ENCODE measurements around the gene HERPUD2. TPM values are rescaled to one million over a fixed set of nuclear protein-coding genes. Genes with fewer than 3 reads are reported as not detected.

HERPUD2 gene
- total RNA-seq, 1 donor from 2014 or later, result 28.3 TPM

DNA sequence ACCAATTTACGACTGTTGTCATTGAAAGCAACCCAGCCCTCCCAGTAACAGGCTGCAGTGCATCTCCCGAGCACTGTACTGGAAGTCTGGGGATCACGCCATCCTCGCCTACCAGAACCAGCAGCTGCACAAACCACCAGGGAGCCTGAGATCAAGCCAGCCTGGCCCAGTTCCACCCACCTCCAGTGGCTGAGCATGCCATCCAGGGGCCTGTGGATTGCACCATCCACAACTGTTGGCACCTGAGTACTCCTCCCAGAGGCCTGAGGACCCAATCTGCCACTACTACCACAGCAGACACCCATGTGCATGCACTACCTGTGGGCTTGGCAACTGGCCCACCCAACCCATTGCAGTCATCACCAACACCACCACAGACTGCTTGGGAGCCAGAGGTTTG is 44.2 kb downstream of the HERPUD2 start:
- Mint-ChIP-seq H3K4me3 (ENCODE audit: unreplicated experiment) (no peak overlapping the region), H3K27me3 (ENCODE audit: low read depth) (no peaks in the 10 kb centered on the region), H3K27ac (ENCODE audit: unreplicated experiment) (no peak overlapping the region), H3K9me3 (ENCODE audit: low read depth) (peaks cover 12% of the 10 kb centered on the region), H3K4me1 (ENCODE audit: low read depth) (peaks cover 31% of the 10 kb centered on the region), H3K36me3 (ENCODE audit: low read depth) (peaks cover 19% of the 10 kb centered on the region)
- TF ChIP-seq, protein P1, sequence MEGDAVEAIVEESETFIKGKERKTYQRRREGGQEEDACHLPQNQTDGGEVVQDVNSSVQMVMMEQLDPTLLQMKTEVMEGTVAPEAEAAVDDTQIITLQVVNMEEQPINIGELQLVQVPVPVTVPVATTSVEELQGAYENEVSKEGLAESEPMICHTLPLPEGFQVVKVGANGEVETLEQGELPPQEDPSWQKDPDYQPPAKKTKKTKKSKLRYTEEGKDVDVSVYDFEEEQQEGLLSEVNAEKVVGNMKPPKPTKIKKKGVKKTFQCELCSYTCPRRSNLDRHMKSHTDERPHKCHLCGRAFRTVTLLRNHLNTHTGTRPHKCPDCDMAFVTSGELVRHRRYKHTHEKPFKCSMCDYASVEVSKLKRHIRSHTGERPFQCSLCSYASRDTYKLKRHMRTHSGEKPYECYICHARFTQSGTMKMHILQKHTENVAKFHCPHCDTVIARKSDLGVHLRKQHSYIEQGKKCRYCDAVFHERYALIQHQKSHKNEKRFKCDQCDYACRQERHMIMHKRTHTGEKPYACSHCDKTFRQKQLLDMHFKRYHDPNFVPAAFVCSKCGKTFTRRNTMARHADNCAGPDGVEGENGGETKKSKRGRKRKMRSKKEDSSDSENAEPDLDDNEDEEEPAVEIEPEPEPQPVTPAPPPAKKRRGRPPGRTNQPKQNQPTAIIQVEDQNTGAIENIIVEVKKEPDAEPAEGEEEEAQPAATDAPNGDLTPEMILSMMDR (IDR thresholded peaks at IDR 0.05), result no peak
- DNase-seq (ENCODE audit: low spot score), result no peak

DNA sequence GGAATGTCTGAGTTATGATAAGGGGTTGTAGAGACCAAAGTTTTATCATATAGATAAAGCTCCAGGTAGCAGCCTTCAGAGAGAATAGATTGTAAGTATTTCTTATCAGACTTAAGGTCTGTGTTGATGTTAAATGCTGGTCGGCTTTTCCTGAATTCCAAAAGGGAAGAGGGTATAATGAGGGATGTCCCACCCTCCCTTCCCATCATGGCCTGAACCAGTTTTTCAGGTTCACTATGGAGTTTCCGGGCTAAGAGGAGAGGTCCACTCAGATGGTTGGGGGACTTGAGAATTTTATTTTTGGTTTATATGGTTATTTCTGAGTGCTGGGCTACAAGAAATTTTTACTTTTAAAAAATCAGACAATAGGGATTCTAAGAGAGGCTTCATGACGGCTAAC is 45.2 kb downstream of the HERPUD2 start:
- H3K27ac Mint-ChIP-seq (ENCODE audit: unreplicated experiment), result no peak overlapping the region
- peaks cover 16% of the 10 kb centered on the region for H3K36me3 Mint-ChIP-seq (ENCODE audit: low read depth)
- H3K27me3 Mint-ChIP-seq (ENCODE audit: low read depth), result no peaks in the 10 kb centered on the region
- peaks cover 31% of the 10 kb centered on the region for H3K4me1 Mint-ChIP-seq (ENCODE audit: low read depth)
- peaks cover 12% of the 10 kb centered on the region for H3K9me3 Mint-ChIP-seq (ENCODE audit: low read depth)
- TF ChIP-seq, protein P1 (IDR thresholded peaks at IDR 0.05), result no peak
- no peak overlapping the region for H3K4me3 Mint-ChIP-seq (ENCODE audit: unreplicated experiment)
- DNase-seq (ENCODE audit: low spot score), result no peak

DNA sequence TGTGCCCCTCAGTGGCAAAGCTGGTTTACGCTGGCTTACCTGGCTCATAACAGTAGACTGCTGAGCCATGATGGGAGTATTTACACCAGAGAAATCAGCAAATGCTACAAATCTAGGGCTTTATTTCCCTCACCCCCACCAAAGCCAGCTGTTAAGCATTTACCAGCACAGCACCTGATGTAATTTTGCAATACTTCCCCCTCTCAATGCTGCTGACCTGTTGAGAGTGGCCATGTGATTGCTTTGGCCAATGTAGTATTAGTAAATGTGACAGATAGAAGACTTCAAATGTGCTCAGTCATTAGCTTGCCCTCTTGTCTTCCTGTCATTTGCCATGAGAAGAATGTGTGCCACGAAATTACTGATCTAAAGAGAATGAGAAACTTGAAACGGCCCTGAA is 46.6 kb downstream of the HERPUD2 start:
- no peak for DNase-seq (ENCODE audit: low spot score)
- Mint-ChIP-seq H3K4me1 (ENCODE audit: low read depth) (peaks cover 28% of the 10 kb centered on the region), H3K36me3 (ENCODE audit: low read depth) (peaks cover 13% of the 10 kb centered on the region), H3K27me3 (ENCODE audit: low read depth) (no peaks in the 10 kb centered on the region), H3K9me3 (ENCODE audit: low read depth) (peaks cover 12% of the 10 kb centered on the region), H3K4me3 (ENCODE audit: unreplicated experiment) (no peak overlapping the region), H3K27ac (ENCODE audit: unreplicated experiment) (no peak overlapping the region)
- TF ChIP-seq, protein P1 (IDR thresholded peaks at IDR 0.05), result no peak

DNA sequence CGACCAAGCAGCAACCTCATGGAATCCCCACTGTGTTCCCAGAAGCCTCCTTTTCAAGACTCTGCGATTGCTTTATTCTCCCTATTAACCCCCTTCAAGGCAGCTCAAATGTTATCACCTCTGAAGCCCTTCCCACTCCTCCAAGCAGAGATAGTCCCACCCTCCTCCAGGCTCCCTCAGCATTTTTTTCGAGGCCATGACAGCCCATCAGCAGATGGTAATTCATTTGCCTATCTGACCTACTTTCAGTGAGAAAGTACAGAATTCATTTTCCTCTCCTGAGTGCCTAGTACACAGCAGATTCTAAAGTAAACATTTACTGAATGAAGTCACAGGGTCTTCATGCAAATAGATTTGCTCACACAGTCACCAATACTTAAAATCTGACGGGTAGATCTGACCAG is 47.8 kb downstream of the HERPUD2 start:
- H3K4me3 Mint-ChIP-seq (ENCODE audit: unreplicated experiment), result no peak overlapping the region

DNA sequence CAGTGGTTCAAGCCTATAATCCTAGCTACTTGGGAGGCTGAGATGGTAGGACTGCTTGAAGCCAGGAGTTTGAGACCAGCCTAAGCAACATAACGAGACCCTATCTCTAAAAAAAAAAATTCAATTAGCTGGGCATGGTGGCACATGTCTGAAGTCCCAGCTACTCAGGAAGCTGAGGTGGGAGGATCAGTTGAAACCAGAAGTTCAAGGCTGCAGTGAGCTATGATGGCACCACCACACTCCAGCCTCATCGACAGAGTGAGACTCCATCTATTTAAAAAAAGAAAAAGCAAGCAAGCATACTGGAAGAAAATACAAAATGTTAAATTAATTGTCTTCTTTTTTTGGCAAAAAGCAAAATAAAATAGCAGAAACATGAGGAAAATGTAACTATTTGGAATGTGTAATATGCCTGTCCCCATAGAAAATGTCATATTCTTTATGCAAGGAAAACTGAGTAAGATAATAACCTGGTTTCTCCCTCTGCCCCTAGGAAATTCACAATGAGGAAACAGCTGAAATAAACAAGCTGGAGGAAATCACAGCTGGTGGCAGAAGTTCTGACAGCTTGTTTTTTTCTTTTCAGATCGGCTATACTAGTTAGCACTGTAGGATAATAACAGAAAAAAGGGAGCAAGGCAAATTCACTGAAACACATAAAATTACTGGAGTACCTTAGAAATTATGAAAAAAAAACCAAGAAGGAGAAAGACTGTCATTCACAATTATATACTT is 48.5 kb downstream of the HERPUD2 start:
- Mint-ChIP-seq H3K4me3 (ENCODE audit: unreplicated experiment) (no peak overlapping the region), H3K27me3 (ENCODE audit: low read depth) (no peaks in the 10 kb centered on the region), H3K9me3 (ENCODE audit: low read depth) (no peaks in the 10 kb centered on the region), H3K27ac (ENCODE audit: unreplicated experiment) (peak overlapping the region; percentile 28), H3K36me3 (ENCODE audit: low read depth) (peaks cover 3% of the 10 kb centered on the region), H3K4me1 (ENCODE audit: low read depth) (peaks cover 34% of the 10 kb centered on the region)
- DNase-seq (ENCODE audit: low spot score), result no peak
- TF ChIP-seq, protein P1 (IDR thresholded peaks at IDR 0.05), result no peak

More for the DNA sequence above, 47.8 kb downstream of the HERPUD2 start:
- Mint-ChIP-seq H3K9me3 (ENCODE audit: low read depth) (peaks cover 1% of the 10 kb centered on the region), H3K27me3 (ENCODE audit: low read depth) (no peaks in the 10 kb centered on the region), H3K27ac (ENCODE audit: unreplicated experiment) (peak overlapping the region; percentile 67), H3K4me1 (ENCODE audit: low read depth) (peaks cover 32% of the 10 kb centered on the region), H3K36me3 (ENCODE audit: low read depth) (peaks cover 4% of the 10 kb centered on the region)
- TF ChIP-seq, protein P1 (IDR thresholded peaks at IDR 0.05), result no peak
- DNase-seq (ENCODE audit: low spot score), result no peak

Measured in chondrocyte (in vitro differentiated cells).